SHP77 treated with DMSO at 0.1 percent for 48 hours (cell line): ENCODE measurements around the gene COL26A1.
"Not testable (repeated sequence)": the region's sequence is repeated elsewhere in the genome, so short reads cannot be mapped to it uniquely, and the experiment has no call there.

Source experiments
- DNase-seq: peaks from one replicate; lab custom pipeline; 2025; lab: John Stamatoyannopoulos, UW

Gene COL26A1

GRCh38 chr7:101598986-101599771 lies 236.5 kb downstream of the COL26A1 start:
- DNase-seq, result no peak

GRCh38 chr7:101599787-101600186 lies 237.1 kb downstream of the COL26A1 start:
- DNase-seq, result no peak

GRCh38 chr7:101602082-101602481 lies 239.4 kb downstream of the COL26A1 start:
- DNase-seq, result no peak

- peak; percentile 8 for DNase-seq
Measured at GRCh38 chr7:101602484-101603241, 240.0 kb downstream of the COL26A1 start.

GRCh38 chr7:101604331-101604933 lies 241.8 kb downstream of the COL26A1 start:
- no peak for DNase-seq

GRCh38 chr7:101604934-101605332 lies 242.3 kb downstream of the COL26A1 start:
- DNase-seq, result not testable (repeated sequence)

- no peak for DNase-seq
Measured at GRCh38 chr7:101605611-101606497, 243.2 kb downstream of the COL26A1 start.

GRCh38 chr7:101606498-101606923 lies 243.8 kb downstream of the COL26A1 start:
- DNase-seq, result no peak
